Measurements from ENCODE around the gene RPS28.
"Not testable (repeated sequence)": the region's sequence is repeated elsewhere in the genome, so short reads cannot be mapped to it uniquely, and the experiment has no call there.

RPS28 gene

GRCh38 chr19:8342684-8343482 lies 21.6 kb downstream of the RPS28 start, which contains the start of gene KANK3:
Gene KANK3 (minus strand): TSS chr19:8343262. CDS start chr19:8337828, 5,434 bp downstream.
- DNase-seq (ENCODE audit: low read depth): peak; percentile 94

- DNase-seq (ENCODE audit: low read depth): no peak
These were observed 22.2 kb downstream of the RPS28 start for GRCh38 chr19:8343483-8343844.

- not testable (repeated sequence) for DNase-seq (ENCODE audit: low read depth)
These were observed 28.5 kb downstream of the RPS28 start for GRCh38 chr19:8349629-8350372.

GRCh38 chr19:8352134-8352827 lies 31.0 kb downstream of the RPS28 start:
- DNase-seq (ENCODE audit: low read depth): no peak

- not testable (repeated sequence) for DNase-seq (ENCODE audit: low read depth)
These were observed 31.5 kb downstream of the RPS28 start for GRCh38 chr19:8352845-8353244.

- no peak for DNase-seq (ENCODE audit: low read depth)
These were observed 34.5 kb downstream of the RPS28 start for GRCh38 chr19:8355631-8356402.

- no peak for DNase-seq (ENCODE audit: low read depth)
These were observed 35.8 kb downstream of the RPS28 start for GRCh38 chr19:8357007-8357521.

GRCh38 chr19:8358948-8359347 lies 37.7 kb downstream of the RPS28 start:
- no peak for DNase-seq (ENCODE audit: low read depth)

GRCh38 chr19:8360196-8360595 lies 38.9 kb downstream of the RPS28 start:
- DNase-seq (ENCODE audit: low read depth): no peak

GRCh38 chr19:8361921-8362793 lies 40.9 kb downstream of the RPS28 start:
- DNase-seq (ENCODE audit: low read depth): no peak

- DNase-seq (ENCODE audit: low read depth): peak; percentile 49
These were observed 42.8 kb downstream of the RPS28 start, which contains the start of gene ANGPTL4 for GRCh38 chr19:8363803-8364771. Gene ANGPTL4 (plus strand): TSS chr19:8364155. CDS start chr19:8364322, 167 bp downstream.

GRCh38 chr19:8366121-8366581 lies 44.9 kb downstream of the RPS28 start:
- DNase-seq (ENCODE audit: low read depth): no peak

GRCh38 chr19:8366961-8367326 lies 45.6 kb downstream of the RPS28 start:
- no peak for DNase-seq (ENCODE audit: low read depth)

GRCh38 chr19:8367327-8368001 lies 46.2 kb downstream of the RPS28 start:
- no peak for DNase-seq (ENCODE audit: low read depth)

GRCh38 chr19:8370176-8371010 lies 49.1 kb downstream of the RPS28 start:
- no peak for DNase-seq (ENCODE audit: low read depth)

- no peak for DNase-seq (ENCODE audit: low read depth)
These were observed 49.9 kb downstream of the RPS28 start for GRCh38 chr19:8371011-8371804.

All from stimulated activated CD8-positive, alpha-beta memory T cell treated with anti-CD3 and anti-CD28 coated beads, Interleukin-4, amount 100 ng/mL, for 24 hours (primary cell).